Stimulated activated CD4-positive, alpha-beta T cell treated with anti-CD3 and anti-CD28 coated beads, Interleukin-1b, Interleukin-23, amount 100 ng/mL, for 24 hours (primary cell): Measurements from ENCODE around the gene CRTAP.
"Not testable (repeated sequence)": the region's sequence is repeated elsewhere in the genome, so short reads cannot be mapped to it uniquely, and the experiment has no call there.

Source experiments
- DNase-seq, 4 experiments: peaks; one replicate each; pipeline ENCODE4 v3.0.0-alpha.2; 2020; ENCODE audit warnings: low read depth in 4 of 4, low spot score in 1 of 4

Gene CRTAP

GRCh38 chr3:33173672-33174071 lies 59.9 kb downstream of the CRTAP start:
- DNase-seq = no peak

- no peak for DNase-seq
Observed at GRCh38 chr3:33174095-33174494, 60.3 kb downstream of the CRTAP start.

GRCh38 chr3:33174711-33175414 lies 61.0 kb downstream of the CRTAP start:
- DNase-seq = no peak

DNA sequence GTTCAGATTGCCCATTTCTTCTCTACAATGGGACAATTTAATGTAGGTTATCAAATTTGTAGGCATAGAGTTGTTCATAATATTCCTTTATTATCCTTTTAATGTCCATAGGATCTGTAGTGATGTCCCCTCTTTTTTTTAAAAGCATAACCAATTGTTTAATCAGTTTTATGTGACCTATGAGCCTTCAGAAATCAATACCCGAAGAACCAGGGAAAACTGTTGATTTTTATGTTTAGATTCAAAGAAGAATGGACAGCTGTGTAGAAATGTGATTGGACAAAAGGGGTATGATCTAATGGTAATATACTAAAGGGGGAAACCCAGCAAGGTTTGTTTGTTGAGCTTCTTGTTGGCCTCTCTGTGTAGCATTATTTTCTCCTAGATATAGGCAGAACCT lies 65.3 kb downstream of the CRTAP start:
- DNase-seq = no peak

DNA sequence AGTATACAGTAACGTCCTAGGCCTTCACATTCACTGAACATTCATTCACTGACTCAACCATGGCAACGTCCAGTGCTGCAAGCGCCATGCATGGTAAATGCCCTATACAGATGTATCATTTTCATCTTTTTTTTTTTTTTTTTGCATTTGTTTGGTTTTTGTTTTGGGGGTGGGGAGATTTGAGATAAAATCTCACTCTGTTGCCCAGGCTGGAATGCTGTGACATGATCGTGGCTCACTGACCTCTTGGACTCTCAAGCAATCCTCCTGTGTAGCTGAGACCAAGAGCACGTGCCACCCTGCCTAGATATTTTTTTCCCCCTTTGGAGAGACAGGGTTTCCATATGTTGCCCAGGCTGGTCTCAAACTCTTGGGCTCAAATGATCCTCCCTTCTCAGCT lies 67.4 kb downstream of the CRTAP start:
- no peak for DNase-seq

DNA sequence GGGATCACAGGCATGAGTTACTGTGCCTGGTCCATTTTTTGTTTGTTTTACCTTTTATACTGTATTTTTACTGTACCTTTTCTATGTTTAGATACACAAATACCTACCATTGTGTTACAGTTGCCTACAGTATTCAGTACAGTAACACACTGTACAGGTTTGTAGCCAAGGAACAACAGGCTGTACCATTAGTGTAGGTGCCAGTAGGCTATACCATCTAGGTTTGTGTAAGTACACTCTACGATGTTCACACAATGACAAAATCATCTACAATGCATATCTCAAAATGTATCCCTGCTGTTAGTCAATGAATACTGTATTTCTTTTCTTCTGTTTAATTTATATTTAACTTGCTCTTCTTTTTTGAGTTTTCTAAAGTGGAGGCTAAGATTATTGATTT lies 67.8 kb downstream of the CRTAP start:
- DNase-seq = not testable (repeated sequence)

DNA sequence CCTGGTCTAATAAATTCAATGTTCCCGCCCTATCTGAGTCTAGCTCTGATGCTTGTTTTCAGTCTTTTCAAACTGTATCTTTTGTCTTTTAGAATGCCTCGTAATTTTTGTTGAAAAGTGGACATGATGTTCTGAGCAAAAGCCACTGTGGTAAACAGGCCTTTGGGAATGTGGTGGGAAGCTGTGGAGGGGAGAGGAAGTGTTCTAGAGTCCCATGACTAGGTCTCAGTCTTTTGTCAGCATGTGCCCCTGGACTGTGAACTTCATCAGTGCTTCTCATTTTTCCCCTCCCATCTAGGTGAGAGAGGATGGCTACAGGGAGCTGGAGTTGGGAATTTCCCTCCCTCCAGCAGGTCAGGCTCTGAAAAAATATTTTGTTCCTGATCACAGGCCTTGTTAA lies 71.0 kb downstream of the CRTAP start:
- no peak for DNase-seq

GRCh38 chr3:33186524-33187367 lies 72.9 kb downstream of the CRTAP start:
- no peak for DNase-seq

DNA sequence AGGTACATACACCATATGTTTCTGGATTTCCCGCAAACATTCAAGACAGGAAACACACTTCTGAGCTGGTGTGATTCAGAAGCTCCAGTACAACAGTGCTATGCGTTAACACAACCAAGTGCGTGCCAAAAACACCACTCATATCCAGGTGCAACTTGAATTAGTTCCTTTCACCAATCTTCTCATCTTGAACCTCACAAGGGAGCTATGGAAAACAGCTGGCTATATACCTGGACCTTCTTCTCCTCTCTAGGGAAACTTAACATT lies 73.5 kb downstream of the CRTAP start:
- no peak for DNase-seq

- DNase-seq = no peak
Observed at GRCh38 chr3:33194303-33194702, 80.5 kb downstream of the CRTAP start.

DNA sequence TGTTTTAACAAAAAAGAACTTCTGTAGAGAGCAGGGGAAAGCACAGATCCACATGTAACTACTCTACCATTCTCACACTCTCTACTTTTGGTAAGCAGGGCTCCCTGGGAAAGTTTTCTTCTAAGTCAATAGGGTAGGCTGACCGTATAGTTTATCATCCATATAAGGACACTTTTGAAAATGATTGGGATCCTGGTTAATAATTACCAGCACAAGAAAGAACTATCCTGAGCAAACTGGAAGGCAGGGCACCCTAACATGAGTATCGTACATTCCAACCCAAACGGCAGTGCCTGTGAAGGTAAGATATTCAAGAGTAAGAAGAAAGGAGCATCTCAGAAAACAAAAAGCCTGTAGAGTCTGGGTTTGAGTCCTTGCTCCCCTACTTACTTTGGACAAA lies 82.7 kb downstream of the CRTAP start:
- DNase-seq = no peak
